ENCODE measurements around the gene OSBPL1A.

The OSBPL1A gene

DNA sequence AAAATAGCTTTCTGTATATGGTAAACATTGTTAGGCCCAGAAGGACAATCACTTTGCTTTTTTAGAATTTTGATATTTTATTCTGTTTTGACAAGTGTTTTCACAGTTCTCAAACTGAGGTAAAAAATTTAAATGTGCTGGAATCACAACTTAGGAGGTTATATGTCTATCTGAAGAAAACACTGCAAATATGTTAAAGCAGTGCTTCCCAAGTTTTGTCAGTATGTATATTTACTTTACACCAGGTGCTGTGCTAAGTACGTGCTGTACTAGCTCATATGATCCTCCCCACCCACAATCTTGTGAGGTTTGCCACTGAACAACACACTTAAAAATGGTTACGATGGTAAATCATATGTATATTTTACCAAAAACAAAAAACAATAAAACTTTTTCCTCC is 134.6 kb downstream of the OSBPL1A start:
- DNase-seq = no peak

DNA sequence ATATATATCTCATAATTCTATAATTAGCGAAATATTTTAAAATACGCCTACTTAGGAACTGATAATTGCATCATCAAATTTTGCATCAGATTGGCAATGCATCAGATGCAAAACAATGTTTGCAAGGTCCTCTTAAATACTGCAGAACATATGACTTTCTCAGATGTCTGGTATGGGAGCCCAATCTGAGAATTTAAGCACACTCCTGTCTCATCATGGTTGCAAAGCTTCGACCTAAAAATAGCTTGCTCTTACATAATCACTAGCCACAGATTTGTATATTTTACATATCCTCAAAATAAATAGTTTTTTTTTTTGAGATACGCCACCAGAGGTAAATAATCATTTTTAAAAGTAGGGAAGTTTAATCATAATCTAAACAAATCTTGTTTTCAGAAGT is 135.5 kb downstream of the OSBPL1A start:
- DNase-seq = no peak

DNA sequence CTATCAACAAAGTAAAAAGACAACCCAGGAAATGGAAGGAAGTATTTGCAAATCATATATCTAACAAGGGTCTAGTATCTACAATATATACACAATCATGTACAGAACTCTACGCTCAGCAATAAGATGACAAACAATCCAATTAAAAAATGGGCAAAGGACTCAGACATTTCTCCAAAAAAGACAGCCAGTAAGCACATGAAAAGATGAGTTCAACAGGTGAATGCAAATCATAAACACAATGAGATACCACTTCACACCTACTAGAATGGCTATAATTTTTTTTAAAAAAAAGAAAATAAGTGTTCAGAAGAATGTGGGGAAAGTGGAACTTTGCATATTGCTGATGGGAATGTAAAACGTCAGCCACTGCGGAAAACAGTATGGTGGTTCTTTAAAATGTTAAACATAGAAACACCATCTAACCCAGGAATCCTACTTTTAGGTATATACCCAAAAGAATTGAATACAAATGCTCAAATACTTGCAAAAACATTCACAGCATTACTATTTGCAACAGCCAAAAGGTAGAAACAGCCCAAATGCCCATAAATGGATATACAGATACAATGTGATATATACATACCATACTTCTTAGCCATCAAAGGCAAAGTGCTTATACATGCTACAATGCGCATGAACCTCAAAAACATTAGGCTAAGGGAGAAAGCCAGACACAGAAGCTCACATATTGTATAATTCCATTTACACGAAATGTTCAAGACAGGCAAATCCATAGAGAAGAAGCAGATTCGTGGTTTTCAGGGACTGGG is 137.6 kb downstream of the OSBPL1A start:
- DNase-seq = no peak

DNA sequence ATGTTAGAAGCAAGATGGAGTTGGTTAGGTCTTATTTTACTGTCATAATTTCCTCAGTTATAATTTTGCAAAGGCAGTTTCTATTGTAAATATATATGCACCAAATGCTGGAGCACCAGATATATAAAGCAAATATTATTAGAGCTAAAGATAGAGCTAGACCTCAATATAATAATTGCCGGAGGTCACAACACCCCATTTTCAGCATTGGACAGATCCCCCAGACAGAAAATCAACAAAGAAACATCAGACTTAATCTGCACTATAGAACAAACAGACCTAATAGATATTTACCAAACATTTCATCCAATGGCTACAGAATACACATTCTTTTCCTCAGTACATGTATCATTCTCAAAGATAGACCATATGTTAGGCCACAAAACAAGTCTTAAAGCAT is 143.6 kb downstream of the OSBPL1A start:
- DNase-seq = no peak

DNA sequence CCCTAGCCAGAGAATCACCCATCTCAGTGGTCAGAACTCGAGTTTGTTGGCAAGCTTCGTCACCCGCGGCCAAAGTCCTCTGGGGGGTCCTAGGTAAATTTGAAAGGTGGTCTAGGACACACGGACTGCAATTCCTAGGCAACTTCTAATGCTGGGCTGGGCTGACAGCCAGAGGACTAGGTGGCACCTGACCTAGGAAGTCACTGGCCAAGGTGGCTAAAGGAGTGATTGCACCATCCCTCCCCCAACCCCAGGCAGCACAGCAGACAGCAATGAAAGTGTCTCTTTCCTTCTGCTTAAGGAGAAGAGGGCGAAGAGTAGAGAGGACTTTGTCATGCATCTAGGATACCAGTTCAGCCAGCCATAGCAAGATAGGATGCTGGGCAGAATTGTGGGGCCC is 147.9 kb downstream of the OSBPL1A start:
- DNase-seq = no peak

DNA sequence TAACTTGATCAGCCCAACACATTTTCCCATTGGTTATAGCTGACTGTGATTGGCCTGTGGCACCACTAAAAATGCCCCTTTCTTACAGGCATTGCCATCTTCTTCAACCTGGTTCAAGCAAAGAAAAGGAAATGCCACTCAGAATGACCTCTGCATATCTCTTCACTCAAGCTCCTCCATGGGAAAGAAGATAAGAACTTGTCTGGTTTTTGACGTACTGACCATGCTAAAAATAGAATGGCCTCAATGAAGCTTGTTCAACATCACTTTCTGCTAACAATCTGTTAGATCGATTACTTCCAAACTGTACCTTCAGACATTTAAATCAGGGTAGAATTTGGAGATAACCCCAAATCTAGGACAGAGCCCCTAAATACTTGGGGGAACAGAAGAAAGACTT is 149.3 kb downstream of the OSBPL1A start:
- no peak for DNase-seq

DNA sequence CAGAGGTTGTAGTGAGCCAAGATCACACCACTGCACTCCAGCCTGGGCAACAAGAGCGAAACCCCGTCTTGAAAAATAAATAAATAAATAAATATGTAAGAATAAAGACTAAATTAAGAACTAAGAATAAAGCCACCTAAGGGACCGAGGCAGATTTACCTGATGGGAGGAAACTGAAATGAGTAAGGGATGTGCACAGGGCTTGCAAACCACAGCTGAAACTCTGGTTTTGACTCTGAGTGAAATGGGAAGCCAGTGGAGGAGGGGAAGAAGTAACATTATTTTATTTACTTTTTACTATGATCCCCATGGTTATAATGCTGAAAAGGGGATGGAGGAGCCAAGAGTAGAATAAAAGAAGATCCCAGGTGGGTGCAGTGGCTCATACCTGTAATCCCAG is 151.5 kb downstream of the OSBPL1A start:
- DNase-seq = no peak

DNA sequence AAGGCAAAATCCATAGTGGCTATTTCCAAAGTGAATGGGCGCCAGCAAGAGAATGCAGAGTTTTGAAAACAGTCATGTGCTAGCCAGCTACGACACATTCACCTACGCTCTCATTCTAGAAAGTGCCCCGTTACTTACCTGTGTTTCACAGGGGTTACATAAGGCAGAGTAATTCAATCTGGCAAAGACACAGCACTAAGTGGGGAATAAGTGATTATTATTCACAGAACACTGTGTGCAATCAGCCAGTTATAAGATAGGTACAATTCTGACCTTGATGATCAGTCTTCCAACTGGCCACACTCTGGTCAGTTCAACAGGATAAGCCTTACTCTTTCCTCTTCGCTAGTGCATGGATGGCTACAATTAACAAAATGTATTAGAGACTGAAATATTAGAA is 152.9 kb downstream of the OSBPL1A start:
- no peak for DNase-seq

DNA sequence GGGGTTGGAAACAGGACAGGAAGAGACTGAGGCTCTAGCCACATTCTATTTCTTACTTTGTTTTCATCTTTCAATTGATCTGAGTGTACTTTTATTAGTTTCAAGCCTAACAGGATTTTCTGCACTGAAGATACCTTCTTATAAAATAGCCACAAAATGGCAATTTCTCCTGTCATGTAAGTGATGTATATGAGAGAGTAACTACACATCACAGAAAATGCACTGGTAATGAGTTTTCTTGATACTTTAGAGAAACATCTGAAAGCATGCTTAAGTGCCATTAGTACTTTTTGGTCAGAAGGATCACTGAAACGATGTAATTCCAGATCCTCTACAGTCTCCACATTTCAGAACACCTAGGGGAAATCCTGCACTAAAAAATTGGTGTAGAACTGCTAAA is 153.9 kb downstream of the OSBPL1A start:
- no peak for DNase-seq

DNA sequence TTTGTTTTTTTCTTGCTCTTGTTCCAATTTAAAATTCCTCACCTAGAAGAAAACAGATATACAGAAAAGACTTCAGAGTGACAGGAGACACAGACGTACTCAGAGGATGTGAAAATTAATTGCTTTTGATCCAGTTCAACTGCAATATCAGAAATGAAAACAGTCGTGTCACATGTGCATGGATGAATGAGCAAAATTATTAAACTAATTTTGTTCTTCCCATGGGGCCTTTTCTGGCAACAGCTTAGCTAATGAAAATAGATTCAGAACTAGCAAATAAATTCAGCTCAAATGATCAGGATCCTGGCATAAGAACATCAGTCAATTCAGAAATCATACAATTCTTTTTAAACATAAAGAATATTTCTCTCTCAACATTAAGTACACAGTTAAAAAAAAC is 158.3 kb downstream of the OSBPL1A start:
- DNase-seq = no peak

DNA sequence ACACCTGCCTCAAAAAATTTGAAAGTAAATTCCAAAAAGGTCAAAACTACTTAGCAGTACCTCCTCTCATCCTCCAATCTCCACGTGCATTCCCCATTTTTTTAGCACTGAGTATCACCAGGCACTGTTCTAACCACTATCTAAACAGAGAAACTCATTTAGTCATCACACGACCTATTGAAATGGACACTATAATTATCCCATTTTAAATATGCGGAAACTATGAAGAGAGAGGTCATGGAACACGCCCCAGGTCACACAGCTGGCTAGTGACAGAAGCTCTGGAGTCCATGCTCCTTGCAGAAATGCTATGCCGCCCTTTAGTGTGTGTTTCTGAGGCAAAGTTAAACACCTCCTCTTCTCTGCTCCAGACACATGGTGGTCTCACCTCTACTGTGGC is 159.2 kb downstream of the OSBPL1A start:
- no peak for DNase-seq

DNA sequence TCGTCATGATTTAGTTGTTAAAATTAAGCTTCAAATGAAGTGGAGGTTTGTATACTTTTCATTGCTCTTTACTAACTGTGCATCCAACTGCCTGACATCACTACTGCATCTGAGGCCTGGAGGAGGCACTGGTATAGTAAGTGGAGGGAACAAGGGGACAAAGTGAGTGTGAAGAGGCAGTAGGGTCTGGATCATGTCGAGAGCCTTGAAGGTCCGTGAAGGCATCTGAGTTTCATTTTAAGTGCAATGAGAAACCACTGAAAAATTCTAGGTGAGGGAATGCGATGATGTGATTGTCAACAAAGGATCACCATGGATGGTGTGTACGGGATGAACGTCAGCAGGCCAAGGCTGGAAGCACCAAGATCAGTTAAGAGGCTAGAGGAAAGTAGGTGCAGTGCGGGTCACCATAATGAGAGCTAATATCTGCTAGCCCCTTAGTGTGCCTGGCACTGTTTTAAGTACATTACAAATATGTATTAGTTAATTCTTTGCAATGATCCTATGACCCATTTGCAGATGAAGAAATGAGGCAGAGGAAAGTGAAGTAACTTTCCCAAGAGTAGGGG is 162.7 kb downstream of the OSBPL1A start:
- no peak for DNase-seq

DNA sequence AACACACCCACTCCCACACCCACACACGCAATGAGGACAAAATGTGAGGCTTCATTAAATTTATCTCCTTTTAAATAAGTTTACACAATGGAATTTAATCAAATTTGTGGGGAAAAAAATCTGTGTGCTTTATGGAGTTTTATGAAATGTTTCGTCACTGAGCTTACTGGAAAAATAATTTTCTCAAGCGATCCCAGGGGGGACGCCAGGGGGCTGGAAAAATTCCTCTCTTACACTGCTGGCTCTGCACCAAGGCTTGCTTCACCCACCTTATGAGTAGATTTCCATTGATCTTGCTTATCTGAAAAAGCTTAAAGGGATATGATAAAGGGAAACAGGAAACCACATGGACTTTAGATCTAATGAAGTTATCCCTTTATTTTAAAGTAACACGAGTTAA is 163.3 kb downstream of the OSBPL1A start:
- DNase-seq = no peak

DNA sequence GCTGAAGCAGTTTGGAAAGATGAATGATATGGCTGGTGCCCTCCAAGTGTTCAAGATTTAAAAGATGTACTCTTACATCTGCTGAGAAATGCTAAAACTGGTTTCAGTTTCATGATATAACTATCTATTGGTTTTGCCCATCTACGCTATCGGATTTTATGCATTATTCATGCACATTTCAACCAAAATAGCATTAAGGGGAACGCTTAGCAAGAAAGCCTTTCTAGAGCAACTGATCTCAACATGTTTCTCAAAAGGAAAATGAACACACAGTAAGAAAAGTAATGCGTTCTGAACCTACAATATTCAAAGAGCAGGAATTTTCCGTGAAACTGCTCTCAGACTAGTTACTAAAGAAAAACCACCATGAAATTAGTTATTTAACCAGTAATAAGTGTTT is 164.8 kb downstream of the OSBPL1A start:
- no peak for DNase-seq

DNA sequence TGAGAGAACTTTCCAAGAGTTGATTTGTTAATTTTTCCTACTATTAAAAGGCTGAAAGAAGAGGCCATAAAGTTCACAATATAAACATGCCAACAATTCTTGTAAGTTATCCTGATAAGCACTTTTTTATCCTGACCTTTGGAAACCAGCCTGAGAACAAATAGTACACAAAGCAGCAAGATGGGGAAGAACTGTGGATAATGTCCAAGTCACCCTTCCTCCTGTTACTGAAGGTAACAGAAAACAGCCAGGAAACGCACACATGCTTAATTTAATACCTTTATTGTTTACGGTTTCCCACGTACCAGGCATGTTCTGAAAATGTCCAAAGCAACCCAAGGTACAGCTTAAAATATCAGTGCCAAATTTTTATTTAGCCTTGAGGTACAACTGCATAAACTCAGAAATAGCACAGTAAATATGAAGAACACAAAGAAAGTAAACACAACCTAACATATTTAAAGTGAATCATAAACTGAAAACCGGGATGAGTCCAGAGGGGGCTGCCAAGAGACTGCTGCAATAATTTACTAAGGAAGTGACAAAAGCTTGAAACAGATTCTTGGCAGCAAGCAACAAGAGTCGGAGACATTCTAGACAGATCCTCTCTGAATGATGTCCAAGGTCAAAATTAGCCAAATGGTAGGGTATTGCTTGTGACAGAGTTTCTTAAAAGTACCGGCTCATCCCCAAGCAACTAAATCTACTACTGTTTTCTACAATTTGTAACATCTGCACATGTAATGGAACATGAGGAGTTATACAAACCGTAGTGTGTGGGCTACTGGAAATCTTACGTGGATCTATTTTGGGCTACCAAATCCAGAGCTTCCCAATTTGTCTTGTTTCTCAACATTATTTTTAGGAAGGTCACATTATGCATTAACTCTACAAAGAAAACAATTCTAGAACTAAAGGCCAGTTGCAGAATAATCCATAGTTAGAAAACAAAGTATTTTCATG is 165.6 kb downstream of the OSBPL1A start:
- no peak for DNase-seq

DNA sequence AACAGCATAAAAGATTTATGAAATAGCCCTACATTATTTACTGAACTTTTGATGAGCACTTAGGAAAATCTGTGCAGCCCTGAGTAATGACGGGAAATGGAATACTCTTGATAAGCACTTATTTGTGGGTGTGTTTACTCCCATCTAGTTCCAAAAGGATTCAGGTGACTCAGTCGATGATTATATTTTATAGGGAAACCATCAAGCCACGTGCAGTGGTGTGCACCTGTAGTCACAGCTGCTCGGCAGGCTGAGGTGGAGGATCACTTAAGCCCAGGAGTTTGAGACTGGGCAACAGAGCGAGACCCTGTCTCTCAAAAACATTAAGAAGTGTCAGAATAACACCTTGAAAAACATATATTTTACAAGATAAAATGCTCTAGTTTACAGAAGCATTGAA is 166.9 kb downstream of the OSBPL1A start:
- no peak for DNase-seq

DNA sequence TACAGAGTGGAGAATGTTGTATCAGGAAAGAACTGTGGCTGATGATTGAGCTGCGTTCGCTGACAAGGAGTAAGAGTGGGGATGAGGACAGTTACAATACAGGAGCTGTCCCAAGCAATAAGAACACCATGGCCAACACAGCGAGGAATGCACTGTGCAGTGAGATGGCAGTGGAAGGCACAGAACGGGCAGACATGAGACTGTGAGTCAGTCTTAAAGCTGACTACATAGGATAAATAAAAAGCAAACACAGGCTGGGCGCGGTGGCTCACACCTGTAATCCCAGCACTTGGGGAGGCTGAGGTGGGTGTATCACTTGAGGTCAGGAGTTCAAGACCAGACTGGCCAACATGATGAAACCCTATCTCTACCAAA is 169.0 kb downstream of the OSBPL1A start:
- DNase-seq = no peak

DNA sequence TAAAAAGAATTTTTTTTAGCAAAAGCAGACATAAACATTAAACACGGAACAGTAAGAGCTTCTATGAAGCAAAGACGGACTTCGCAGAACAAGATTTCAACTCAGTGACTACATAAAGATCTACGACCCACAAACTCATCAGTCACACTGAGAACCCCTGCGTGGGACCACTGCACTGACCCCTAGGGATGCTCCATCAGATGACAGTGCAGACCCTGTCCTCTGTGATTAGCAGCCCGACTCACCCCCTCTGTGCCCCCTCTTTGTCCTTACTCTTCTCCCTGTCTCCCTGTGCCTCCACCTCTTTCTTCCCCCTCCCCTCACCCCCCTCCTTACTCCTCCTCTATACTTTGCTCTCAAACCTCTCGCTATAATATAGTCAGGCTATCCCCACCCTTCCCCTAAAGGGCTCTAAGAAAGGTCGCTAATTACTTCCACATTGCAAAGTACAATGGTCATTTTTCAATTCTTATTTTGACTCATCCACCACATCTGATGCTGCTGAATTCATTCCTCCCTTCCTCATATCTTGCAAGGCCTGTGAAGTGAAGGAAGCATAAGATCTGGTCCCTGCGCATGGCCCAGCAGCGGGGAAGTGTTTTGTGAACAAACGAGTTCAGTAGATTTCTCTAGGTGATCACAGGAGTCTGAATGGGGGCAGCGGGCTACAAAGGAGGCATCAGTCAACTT is 169.5 kb downstream of the OSBPL1A start:
- DNase-seq = no peak

DNA sequence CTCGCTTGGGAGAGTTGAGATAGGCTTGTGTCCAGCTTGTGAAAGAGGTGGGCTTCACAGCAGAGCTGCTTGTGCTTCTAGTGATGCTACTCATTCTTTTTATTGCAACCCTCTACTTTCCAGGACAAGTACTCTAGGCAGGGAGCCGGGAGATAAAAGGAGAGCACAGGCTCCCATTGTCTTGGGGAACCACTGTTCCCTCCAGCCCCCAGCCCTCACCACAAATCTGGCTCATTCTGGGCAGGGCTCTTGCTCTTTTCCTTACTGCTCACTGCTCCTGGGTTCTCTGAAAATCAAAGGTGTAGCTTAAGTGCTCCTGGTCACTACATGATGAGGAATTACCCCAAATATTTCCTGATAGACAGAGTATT is 177.3 kb downstream of the OSBPL1A start:
- no peak for DNase-seq

DNA sequence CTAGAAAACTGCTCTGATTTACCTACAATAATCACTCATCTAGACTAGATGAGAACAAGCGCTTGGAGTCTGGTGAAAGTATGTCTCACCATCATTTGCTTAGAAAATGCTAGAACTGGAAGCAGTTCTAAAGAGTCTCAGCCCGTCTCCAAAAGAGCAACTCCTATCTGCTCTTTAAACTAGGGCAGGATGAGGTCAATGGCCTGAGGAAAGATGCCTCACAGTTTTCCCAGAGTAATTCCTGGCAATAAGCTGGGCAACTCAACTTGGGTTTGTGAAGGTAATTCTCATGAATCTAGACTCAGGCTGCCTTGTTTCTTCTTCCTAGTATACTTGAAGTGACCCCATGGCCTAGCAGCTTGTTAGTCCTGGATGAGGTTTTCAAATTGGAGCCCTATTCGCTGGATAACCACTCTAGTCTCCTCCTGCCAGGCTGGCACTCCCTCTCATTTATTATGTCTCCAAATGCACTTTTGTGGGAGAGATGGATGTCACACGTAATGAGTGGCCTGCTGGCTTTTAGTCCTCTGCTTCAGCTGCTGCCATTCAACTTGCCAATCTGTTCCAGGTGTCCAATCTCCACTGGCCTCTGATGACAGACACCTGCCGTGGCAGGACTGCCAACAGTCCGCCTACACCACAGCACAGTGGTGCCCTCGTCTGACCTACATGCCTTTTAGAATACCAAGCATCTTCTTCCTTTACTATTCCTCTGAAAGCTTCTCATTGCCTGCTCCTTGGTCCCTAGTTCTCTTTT is 177.9 kb downstream of the OSBPL1A start:
- DNase-seq = peak; percentile 69

DNA sequence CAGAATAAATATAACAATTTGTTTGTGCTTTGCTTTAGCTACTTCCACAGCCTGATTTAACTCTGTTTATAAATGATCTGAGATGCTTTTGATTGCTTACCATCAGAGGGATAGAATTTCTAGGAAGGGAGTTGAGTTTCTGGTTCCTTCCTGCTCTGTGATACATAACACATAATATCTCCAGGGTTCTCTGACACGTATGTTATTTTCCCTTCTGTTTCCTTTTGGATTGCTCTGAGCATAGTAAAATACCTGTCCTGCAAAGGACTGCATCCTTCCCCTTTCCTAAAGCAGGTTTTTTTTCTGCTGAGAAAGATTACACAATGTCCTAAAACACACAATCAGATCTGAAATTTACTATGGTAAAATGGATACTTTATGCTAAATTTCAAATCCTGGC is 182.7 kb downstream of the OSBPL1A start:
- DNase-seq = no peak

DNA sequence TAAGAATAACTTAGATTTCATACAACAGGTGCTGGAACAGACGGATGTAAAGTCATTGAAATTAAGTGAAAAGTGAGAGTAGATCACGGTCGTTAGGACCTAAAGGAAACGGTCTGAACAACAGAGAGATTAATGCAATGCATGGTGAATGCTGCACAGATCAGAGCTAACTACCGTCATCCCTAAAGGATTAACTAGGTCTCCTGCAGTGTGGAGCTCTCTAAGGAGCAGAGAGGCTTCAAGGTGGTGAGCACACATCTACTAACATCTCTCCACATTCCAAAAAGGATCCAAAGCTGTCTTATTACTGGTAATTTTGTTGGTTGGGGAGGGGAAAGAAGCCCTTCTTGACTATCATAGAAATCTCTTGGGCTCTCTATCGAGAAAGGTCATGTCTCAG is 183.5 kb downstream of the OSBPL1A start:
- no peak for DNase-seq

DNA sequence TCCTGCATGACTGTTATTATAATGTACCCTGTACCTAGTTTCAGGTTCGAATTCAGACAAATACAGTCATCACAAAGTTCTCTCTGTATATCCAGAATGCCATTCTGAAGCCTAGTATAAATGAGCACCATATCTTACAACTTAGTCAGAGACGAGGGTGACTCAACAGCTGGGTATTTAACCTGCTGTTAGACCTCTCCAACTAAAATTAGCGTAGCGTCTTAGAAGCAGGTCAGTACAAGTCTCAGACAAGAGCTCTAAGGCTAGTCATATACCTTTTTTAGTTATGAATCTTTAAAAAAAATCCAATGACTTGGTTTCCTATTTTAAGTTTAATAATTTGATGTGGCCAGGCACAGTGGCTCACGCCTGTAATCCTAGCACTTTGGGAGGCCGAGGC is 184.7 kb downstream of the OSBPL1A start:
- DNase-seq = no peak

Measured in NCI-H146 (cell line).